GM23338 (cell line): ENCODE data around the gene OBI1.

Experiments
- CREB1 ChIP-seq: fragments of 250-450 bp; sonication (Bioruptor Pico); IDR thresholded peaks from 2 replicates; pipeline ENCODE4 v1.5.0; 2020; ENCODE audit warnings: low read depth, mild to moderate bottlenecking, moderate library complexity
- CTCF ChIP-seq, 2 experiments: fragments of 200-600 bp in 1 of 2; sonication (generic) in 1 of 2; conservative IDR thresholded peaks; 2 replicates each; pipeline versions ENCODE4 v1.5.1 to v1.6.1; 2016 to 2017; ENCODE audit warnings: antibody characterized with exemption in 2 of 2, low read depth in 2 of 2, mild to moderate bottlenecking in 2 of 2, moderate library complexity in 1 of 2
- EZH2 ChIP-seq: fragments of 200-600 bp; sonication (generic); IDR thresholded peaks from one replicate; pipeline ENCODE4 v1.8.0; 2017; ENCODE audit warnings: antibody characterized with exemption, mild to moderate bottlenecking, low read depth; ENCODE audit not compliant: unreplicated experiment
- EZH2phosphoT487 ChIP-seq: fragments of 200-600 bp; sonication (generic); IDR thresholded peaks from one replicate; pipeline ENCODE4 v1.8.1; 2018; ENCODE audit warnings: antibody characterized with exemption; ENCODE audit not compliant: unreplicated experiment
- JUNB ChIP-seq: IDR thresholded peaks from one replicate; pipeline ENCODE4 v1.6.1; 2016; ENCODE audit warnings: antibody characterized with exemption; ENCODE audit not compliant: unreplicated experiment
- NANOG ChIP-seq: IDR thresholded peaks from 2 replicates; pipeline ENCODE4 v1.6.1; 2016; ENCODE audit warnings: antibody characterized with exemption, borderline replicate concordance
- POLR2AphosphoS5 ChIP-seq: IDR thresholded peaks from 2 replicates; pipeline ENCODE4 v1.6.1; 2016; ENCODE audit warnings: antibody characterized with exemption, low read depth
- REST ChIP-seq: IDR thresholded peaks from one replicate; pipeline ENCODE4 v1.6.1; 2018; ENCODE audit warnings: antibody characterized with exemption; ENCODE audit not compliant: unreplicated experiment
- ZNF114 ChIP-seq: fragments of 250-450 bp; sonication (Bioruptor Pico); IDR thresholded peaks from 2 replicates; pipeline ENCODE4 v1.5.0; 2020; ENCODE audit warnings: mild to moderate bottlenecking, moderate library complexity
- ZNF462 ChIP-seq: fragments of 250-450 bp; sonication (Bioruptor Pico); IDR thresholded peaks from 2 replicates; pipeline ENCODE4 v1.5.0; 2020; ENCODE audit warnings: mild to moderate bottlenecking, moderate library complexity

- TF ChIP-seq CTCF (conservative IDR thresholded peaks at IDR 0.05; ENCODE audit: low read depth in 2 of 2) (no peak), ZNF114 (CRISPR knock-in tag) (no peak), EZH2 (no peak), NANOG (no peak), ZNF462 (no peak), POLR2AphosphoS5 (no peak), CREB1 (CRISPR knock-in tag) (no peak), EZH2phosphoT487 (no peak), REST (no peak), JUNB (no peak)
These were observed 41.4 kb upstream of the OBI1 start for GRCh38 chr13:78700121-78700910.
